GM18498 (cell line): ENCODE data around the gene NAPA.
"Not testable (repeated sequence)": the region's sequence is repeated elsewhere in the genome, so short reads cannot be mapped to it uniquely, and the experiment has no call there.

Experiments used
- ATAC-seq: cut with Tn5 transposase; IDR thresholded peaks from one replicate; pipeline ENCODE4 v1.9.1; 2021; ENCODE audit warnings: mild to moderate bottlenecking, moderate library complexity; ENCODE audit not compliant: unreplicated experiment

NAPA gene

GRCh38 chr19:47487551-47488515 is 27.0 kb downstream of the NAPA start:
- ATAC-seq = no peak

- ATAC-seq = no peak
Observed at GRCh38 chr19:47486900-47487299, 28.0 kb downstream of the NAPA start.

- not testable (repeated sequence) for ATAC-seq
Observed at GRCh38 chr19:47486220-47486619, 28.6 kb downstream of the NAPA start.

GRCh38 chr19:47485210-47485609 is 29.7 kb downstream of the NAPA start:
- ATAC-seq = no peak

- peak; percentile 73 for ATAC-seq
Observed at GRCh38 chr19:47483800-47484690, 30.8 kb downstream of the NAPA start, which contains the start of gene KPTN. Gene KPTN (minus strand): TSS chr19:47484219. CDS start chr19:47484160, 59 bp downstream.

GRCh38 chr19:47483200-47483599 is 31.7 kb downstream of the NAPA start:
- no peak for ATAC-seq

GRCh38 chr19:47481460-47482052 is 33.3 kb downstream of the NAPA start:
- no peak for ATAC-seq

- ATAC-seq = no peak
Observed at GRCh38 chr19:47480658-47481057, 34.2 kb downstream of the NAPA start.

GRCh38 chr19:47479701-47480503 is 35.0 kb downstream of the NAPA start:
- no peak for ATAC-seq

- no peak for ATAC-seq
Observed at GRCh38 chr19:47476438-47476972, 38.4 kb downstream of the NAPA start.

- no peak for ATAC-seq
Observed at GRCh38 chr19:47475465-47475864, 39.4 kb downstream of the NAPA start.

- ATAC-seq = no peak
Observed at GRCh38 chr19:47473336-47473735, 41.5 kb downstream of the NAPA start.

- no peak for ATAC-seq
Observed at GRCh38 chr19:47471733-47472457, 43.0 kb downstream of the NAPA start, which contains the start of gene SLC8A2. Gene SLC8A2 (minus strand): TSS chr19:47471893. CDS start chr19:47466403, 5,490 bp downstream.

- ATAC-seq = no peak
Observed at GRCh38 chr19:47471381-47471732, 43.5 kb downstream of the NAPA start.

GRCh38 chr19:47470447-47471195 is 44.2 kb downstream of the NAPA start:
- no peak for ATAC-seq

GRCh38 chr19:47469719-47470118 is 45.1 kb downstream of the NAPA start:
- ATAC-seq = no peak

GRCh38 chr19:47469363-47469700 is 45.5 kb downstream of the NAPA start:
- ATAC-seq = no peak

GRCh38 chr19:47467914-47468313 is 46.9 kb downstream of the NAPA start:
- no peak for ATAC-seq

GRCh38 chr19:47465957-47466356 is 48.9 kb downstream of the NAPA start:
- ATAC-seq = no peak
